ENCODE data around the gene CD160.

DNA sequence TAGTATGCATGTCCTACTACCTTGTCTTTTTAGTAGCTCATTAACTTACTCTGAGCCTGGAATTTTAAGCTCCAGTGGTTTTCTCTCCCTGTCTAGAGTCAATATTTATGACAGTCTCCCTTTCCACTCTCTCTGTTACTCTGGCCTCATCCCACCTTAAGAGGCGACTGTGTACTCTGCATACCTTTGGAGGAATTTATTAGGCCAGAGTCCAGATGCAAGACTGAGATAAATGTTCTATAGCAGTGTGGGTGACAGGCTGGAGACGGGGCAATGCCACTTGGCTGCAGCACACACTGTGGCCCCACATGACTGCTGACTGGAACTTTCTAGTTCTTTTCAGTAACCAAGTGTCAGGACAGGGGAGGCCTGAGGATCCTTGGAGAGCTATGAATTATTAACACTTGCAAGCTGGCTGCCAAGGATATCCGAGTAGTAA is 8.1 kb upstream of the CD160 start:
- TF ChIP-seq POLR2A (IDR thresholded peaks at IDR 0.05; ENCODE audit: low read length) (no peak), GATA1 (IDR thresholded peaks at IDR 0.05; ENCODE audit: low read depth, low read length) (no peak)

Data from erythroblast (primary cell).